Breast epithelium (tissue), 3 donors: ENCODE data around the gene PARD6A.

Experiments
- POLR2A ChIP-seq: fragments of 450-650 bp; IDR thresholded peaks from one replicate; pipeline ENCODE4 v1.6.1; 2016; ENCODE audit warnings: antibody characterized with exemption, mild to moderate bottlenecking, moderate library complexity
- POLR2AphosphoS5 ChIP-seq, 3 donors: sonication (generic); formaldehyde crosslinking; IDR thresholded peaks; one replicate each; pipeline ENCODE4 v1.6.1; 2017; ENCODE audit warnings: antibody characterized with exemption in 3 of 3
- TF ChIP-seq, protein P1 (sequence below), 3 donors: fragments of 450-650 bp; IDR thresholded peaks; one replicate each; pipeline ENCODE4 v1.5.1; 2016 to 2017; ENCODE audit warnings: antibody characterized with exemption in 3 of 3, mild to moderate bottlenecking in 3 of 3, moderate library complexity in 3 of 3

DNA sequence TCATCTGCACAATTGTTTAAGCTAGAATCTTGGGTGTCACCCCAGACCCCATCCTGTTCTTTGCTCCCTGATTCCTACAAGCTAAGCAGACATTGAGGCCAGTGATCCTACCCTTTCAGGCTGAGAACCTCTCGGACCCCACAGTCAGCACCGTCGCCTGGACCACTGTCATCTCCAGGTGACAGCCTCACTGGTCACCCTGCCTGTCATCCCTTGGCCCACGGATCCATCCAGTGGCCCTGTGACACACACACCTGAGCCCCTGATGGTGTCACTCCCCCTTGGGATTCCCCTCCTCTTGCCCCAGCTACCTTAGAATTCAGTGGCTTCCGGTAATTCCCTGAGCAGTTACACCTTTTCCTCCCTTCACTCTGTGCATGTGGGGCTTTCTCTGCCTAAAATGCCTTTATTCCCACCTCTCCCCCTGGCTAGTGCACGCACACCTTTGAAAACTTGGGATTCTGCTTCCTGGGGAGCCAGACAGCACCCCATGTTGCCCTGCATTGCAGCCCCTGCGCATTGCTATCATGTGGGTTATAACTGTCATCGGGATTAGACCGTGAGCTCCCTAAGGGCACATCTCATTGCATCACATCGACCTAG, 8.8 kb downstream of the PARD6A start:
- no peak for TF ChIP-seq POLR2A
- TF ChIP-seq, protein P1, sequence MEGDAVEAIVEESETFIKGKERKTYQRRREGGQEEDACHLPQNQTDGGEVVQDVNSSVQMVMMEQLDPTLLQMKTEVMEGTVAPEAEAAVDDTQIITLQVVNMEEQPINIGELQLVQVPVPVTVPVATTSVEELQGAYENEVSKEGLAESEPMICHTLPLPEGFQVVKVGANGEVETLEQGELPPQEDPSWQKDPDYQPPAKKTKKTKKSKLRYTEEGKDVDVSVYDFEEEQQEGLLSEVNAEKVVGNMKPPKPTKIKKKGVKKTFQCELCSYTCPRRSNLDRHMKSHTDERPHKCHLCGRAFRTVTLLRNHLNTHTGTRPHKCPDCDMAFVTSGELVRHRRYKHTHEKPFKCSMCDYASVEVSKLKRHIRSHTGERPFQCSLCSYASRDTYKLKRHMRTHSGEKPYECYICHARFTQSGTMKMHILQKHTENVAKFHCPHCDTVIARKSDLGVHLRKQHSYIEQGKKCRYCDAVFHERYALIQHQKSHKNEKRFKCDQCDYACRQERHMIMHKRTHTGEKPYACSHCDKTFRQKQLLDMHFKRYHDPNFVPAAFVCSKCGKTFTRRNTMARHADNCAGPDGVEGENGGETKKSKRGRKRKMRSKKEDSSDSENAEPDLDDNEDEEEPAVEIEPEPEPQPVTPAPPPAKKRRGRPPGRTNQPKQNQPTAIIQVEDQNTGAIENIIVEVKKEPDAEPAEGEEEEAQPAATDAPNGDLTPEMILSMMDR (IDR thresholded peaks at IDR 0.05): no peak
- no peak for TF ChIP-seq POLR2AphosphoS5 (IDR thresholded peaks at IDR 0.05)
